ENCODE data around the gene PRDM13. TPM values are rescaled to one million over a fixed set of nuclear protein-coding genes. Genes with fewer than 3 reads are reported as not detected.

The PRDM13 gene
- total RNA-seq, 1 experiment from 2014 or later: 0.11 TPM

GRCh38 chr6:99590728-99591672 is 15.6 kb upstream of the PRDM13 start:
- ChIA-PET CTCF (interaction anchor here (1.2 to 1.8 kb wide), 4 partner anchors 12 to 155 kb away, joined by 3 to 12 read pairs (median 4); no protein-coding TSS in a partner anchor), POLR2A (interaction anchor here (1.5 kb wide), 1 partner anchor 23 kb away, joined by 5 read pairs; the partner anchor contains the start of gene CCNC)
- ATAC-seq: peak; percentile 66
- no peaks in the 10 kb centered on the region for H3K36me3 Mint-ChIP-seq
- no peak overlapping the region for H3K27ac Mint-ChIP-seq
- peaks cover 20% of the 10 kb centered on the region for H3K4me1 Mint-ChIP-seq
- DNase-seq (ENCODE audit: low spot score): peak; percentile 64
- 0 out of 2 replicates have a peak, but pooled peaks cover 3% of the 10 kb centered on the region for H3K9me3 Mint-ChIP-seq
- H3K4me3 Mint-ChIP-seq: peak overlapping the region; percentile 35
- TF ChIP-seq FOXP1 (CRISPR knock-in tag; IDR thresholded peaks at IDR 0.05; ENCODE audit: borderline replicate concordance): 0 out of 2 replicates have a peak, but pooled peaks have one; percentile 56
- no peak for TF ChIP-seq ZNF138 (CRISPR knock-in tag; conservative IDR thresholded peaks at IDR 0.05)
- TF ChIP-seq, protein P1, sequence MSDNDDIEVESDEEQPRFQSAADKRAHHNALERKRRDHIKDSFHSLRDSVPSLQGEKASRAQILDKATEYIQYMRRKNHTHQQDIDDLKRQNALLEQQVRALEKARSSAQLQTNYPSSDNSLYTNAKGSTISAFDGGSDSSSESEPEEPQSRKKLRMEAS (CRISPR knock-in tag; IDR thresholded peaks at IDR 0.05): peak; percentile 60; the same call in 1 of the 2 replicates
- TF ChIP-seq JUN (CRISPR knock-in tag; IDR thresholded peaks at IDR 0.05): 0 out of 2 replicates have a peak, but pooled peaks have one; percentile 38
- 0 out of 2 replicates have a peak, but pooled peaks have one; percentile 23 for TF ChIP-seq HMGXB4 (CRISPR knock-in tag; IDR thresholded peaks at IDR 0.05)
- peaks cover 92% of the 10 kb centered on the region for H3K27me3 Mint-ChIP-seq (ENCODE audit: low read depth)

GRCh38 chr6:99591673-99592364 is 14.8 kb upstream of the PRDM13 start:
- Mint-ChIP-seq H3K36me3 (no peaks in the 10 kb centered on the region), H3K4me1 (peaks cover 20% of the 10 kb centered on the region), H3K27me3 (ENCODE audit: low read depth) (peaks cover 96% of the 10 kb centered on the region), H3K9me3 (0 out of 2 replicates have a peak, but pooled peaks cover 3% of the 10 kb centered on the region), H3K27ac (no peak overlapping the region), H3K4me3 (peak overlapping the region; percentile 35)
- CTCF ChIA-PET: interaction anchor here (1.8 kb wide), 1 partner anchor 12 kb away, joined by 5 read pairs; no protein-coding TSS in a partner anchor
- ATAC-seq (no peak), DNase-seq (ENCODE audit: low spot score) (no peak)
- POLR2A ChIA-PET: no interaction called here
- no peak for TF ChIP-seq AFF4 (CRISPR knock-in tag; IDR thresholded peaks at IDR 0.05; ENCODE audit: borderline replicate concordance)
- TF ChIP-seq ATF2 (CRISPR knock-in tag; IDR thresholded peaks at IDR 0.05; ENCODE audit: borderline replicate concordance, low read depth): no peak
- no peak for TF ChIP-seq NFE2L1 (CRISPR knock-in tag; IDR thresholded peaks at IDR 0.05)
- TF ChIP-seq, protein P2, sequence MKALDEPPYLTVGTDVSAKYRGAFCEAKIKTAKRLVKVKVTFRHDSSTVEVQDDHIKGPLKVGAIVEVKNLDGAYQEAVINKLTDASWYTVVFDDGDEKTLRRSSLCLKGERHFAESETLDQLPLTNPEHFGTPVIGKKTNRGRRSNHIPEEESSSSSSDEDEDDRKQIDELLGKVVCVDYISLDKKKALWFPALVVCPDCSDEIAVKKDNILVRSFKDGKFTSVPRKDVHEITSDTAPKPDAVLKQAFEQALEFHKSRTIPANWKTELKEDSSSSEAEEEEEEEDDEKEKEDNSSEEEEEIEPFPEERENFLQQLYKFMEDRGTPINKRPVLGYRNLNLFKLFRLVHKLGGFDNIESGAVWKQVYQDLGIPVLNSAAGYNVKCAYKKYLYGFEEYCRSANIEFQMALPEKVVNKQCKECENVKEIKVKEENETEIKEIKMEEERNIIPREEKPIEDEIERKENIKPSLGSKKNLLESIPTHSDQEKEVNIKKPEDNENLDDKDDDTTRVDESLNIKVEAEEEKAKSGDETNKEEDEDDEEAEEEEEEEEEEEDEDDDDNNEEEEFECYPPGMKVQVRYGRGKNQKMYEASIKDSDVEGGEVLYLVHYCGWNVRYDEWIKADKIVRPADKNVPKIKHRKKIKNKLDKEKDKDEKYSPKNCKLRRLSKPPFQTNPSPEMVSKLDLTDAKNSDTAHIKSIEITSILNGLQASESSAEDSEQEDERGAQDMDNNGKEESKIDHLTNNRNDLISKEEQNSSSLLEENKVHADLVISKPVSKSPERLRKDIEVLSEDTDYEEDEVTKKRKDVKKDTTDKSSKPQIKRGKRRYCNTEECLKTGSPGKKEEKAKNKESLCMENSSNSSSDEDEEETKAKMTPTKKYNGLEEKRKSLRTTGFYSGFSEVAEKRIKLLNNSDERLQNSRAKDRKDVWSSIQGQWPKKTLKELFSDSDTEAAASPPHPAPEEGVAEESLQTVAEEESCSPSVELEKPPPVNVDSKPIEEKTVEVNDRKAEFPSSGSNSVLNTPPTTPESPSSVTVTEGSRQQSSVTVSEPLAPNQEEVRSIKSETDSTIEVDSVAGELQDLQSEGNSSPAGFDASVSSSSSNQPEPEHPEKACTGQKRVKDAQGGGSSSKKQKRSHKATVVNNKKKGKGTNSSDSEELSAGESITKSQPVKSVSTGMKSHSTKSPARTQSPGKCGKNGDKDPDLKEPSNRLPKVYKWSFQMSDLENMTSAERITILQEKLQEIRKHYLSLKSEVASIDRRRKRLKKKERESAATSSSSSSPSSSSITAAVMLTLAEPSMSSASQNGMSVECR (CRISPR knock-in tag; IDR thresholded peaks at IDR 0.05; ENCODE audit: borderline replicate concordance): no peak
- TF ChIP-seq NR3C1 (CRISPR knock-in tag; conservative IDR thresholded peaks at IDR 0.05; ENCODE audit: low read depth): no peak
- no peak for TF ChIP-seq AR (CRISPR knock-in tag; IDR thresholded peaks at IDR 0.05)
- TF ChIP-seq JUN (CRISPR knock-in tag; IDR thresholded peaks at IDR 0.05): no peak
- TF ChIP-seq ERG (CRISPR knock-in tag; IDR thresholded peaks at IDR 0.05): no peak
- TF ChIP-seq TP53 (CRISPR knock-in tag; IDR thresholded peaks at IDR 0.05): no peak
- no peak for TF ChIP-seq JAZF1 (CRISPR knock-in tag; IDR thresholded peaks at IDR 0.05)

Measured in WTC11 (cell line).